Measurements from ENCODE around the gene RLN1.
"Not testable (repeated sequence)": the region's sequence is repeated elsewhere in the genome, so short reads cannot be mapped to it uniquely, and the experiment has no call there.

Gene RLN1

DNA sequence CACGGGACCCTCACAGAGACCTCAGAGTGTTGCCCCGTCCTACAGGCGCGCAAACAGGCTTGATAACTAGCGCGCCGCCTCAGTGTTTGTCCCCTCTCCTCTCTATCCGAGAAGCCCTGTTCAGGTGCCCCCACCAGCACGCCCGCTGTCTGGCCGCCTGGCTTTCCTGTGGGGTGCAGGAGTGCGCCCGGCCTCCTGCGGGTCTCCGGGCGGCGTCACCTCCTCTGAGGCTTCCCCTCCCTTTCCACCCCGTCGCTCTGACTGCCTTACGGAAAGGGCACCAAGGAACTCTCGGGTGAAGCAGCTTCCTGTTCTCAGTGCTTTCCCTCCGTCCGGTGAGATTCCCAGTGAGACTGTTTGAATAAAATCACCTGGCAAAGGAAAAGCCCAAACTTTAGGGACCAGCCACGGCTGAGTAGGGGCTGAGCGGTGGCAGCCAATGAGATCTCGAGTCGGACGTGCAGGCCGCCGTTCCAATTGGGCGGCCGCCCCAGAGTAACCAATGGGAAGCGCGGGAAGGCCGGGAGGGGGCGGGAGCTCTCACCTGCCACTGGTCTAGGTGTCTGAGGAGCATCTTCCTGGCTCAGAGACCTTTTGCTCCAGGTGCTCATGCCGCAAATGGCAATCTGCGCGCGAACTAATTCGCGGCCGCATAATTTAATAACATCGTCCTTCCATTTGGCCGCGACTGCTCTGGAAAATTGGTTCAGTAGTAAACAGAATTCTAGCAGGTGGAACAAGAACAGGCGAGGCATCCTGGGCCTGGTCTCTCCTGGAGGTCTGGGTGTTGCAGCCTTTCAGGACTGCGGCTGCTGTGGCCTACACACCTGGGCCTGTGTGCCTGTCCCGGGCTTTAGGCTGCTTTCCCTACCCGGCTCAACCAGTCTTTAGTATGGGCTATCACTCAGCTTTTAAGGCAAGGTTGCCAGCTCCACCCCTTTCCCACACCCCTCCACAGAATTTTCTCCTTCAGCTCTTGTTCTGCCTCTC lies at the start of gene RLN1:
RLN1 (minus strand) TSS at position 885 of the 990 bp plus-strand sequence; CDS start at position 755, 130 bp downstream.
- DNase-seq (ENCODE audit: low read depth): not testable (repeated sequence)

- DNase-seq (ENCODE audit: low read depth): no peak
Observed at GRCh38 chr9:5389109-5389732, 49.5 kb upstream of the RLN1 start.

DNA sequence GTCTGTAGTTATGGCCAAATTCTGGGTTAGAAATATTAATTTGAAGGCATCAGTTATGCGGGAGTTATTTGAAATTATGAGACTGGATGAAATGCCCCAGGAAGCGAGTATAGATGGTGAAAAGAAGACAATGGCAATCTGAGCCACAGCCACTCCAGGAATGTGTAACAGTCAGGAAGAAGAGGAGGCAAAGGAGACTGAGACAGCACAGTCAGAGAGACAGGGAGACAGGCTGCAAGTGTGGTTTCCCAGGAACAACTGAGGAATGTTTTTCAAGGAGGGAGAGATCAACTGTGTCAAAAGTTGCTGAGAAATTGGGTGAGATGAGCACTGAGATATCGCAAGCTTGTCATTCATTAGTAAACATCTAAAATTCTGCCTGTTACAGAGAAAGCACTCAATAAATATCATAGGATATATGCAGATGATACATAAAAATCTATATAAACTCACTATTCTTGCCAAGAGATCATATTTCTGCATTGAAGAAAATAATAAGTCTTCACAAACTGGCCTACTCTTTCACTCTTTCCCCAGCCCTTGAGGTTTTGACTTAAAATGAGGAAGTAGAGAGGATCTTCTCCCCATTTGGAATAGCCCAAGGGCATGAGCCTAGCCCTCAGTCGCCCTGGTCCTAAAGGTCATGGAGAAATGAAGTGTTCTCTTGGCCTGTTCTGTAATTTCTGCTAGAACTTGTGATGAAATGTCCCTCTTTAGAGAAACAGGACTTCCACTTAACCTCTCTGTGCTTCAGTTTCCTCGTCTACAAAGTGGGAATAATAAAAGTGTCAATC lies 48.5 kb upstream of the RLN1 start:
- no peak for DNase-seq (ENCODE audit: low read depth)

DNA sequence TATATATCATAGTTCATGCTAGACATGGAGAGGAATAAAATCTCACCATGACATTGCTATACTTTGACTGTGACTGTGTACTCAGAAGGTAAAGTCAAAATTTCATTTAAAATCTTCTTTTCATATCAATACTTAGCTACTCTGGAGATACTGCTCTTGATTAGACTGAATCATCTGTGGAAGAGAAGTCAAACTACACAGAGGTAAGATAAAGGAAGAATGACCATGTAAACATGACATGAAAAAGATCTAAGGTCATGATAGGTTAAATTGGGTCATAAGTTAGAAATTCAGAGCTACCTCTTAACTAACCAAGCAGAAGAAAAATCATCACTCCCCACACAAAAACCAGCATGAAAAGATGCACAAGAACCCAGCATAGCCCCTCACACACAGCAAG lies 44.8 kb upstream of the RLN1 start:
- DNase-seq (ENCODE audit: low read depth): no peak

- no peak for DNase-seq (ENCODE audit: low read depth)
Observed at GRCh38 chr9:5382479-5382878, 42.8 kb upstream of the RLN1 start.

DNA sequence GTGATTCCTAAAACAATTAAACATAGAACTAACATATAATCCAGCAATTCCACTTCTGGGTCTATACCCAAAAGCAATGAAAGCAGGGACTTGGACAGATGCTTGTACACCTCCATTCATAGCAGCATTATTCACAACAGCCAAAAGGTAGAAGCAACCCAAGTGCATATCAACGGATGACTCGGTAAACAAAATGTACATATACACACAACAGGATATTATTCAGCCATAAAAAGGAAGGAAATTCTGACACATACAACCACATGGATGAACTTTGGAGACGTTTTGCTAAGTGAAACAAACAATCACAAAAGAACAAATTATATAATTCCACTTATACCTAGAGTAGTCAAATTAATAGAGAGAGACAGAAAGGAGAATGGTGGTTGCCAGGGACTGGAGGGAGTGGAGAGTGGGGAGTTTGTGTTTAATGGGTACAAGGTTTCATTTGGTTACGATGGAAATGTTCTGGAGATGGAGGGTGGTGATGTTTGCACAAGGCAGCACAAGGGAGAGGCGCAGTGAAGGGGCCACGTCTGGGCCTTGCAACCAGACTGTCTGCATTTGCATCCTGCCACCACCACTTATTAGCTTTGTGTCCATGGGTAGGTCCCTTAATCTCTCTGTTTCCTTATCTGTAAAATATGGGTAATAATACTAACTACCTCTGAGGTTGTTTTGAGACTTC lies 36.3 kb upstream of the RLN1 start:
- DNase-seq (ENCODE audit: low read depth): no peak

DNA sequence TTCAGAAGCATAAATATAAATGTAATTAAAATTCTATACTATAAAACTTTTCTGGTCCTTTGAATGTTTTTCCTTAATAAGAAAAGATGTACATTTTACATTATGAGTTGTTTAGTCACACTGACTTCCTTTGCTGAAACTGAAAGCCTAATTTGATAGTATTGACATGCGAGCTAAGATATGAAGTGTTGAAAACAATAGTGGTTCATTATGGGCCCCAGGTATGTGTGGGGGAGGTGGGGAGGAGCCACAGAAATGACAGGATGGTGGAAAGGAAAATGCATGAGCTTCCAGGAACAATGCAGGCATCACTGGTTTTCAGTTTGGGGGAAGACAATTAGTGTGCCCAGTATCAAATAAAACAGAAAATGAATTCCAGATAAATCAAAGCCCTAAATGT lies 35.4 kb upstream of the RLN1 start:
- no peak for DNase-seq (ENCODE audit: low read depth)

DNA sequence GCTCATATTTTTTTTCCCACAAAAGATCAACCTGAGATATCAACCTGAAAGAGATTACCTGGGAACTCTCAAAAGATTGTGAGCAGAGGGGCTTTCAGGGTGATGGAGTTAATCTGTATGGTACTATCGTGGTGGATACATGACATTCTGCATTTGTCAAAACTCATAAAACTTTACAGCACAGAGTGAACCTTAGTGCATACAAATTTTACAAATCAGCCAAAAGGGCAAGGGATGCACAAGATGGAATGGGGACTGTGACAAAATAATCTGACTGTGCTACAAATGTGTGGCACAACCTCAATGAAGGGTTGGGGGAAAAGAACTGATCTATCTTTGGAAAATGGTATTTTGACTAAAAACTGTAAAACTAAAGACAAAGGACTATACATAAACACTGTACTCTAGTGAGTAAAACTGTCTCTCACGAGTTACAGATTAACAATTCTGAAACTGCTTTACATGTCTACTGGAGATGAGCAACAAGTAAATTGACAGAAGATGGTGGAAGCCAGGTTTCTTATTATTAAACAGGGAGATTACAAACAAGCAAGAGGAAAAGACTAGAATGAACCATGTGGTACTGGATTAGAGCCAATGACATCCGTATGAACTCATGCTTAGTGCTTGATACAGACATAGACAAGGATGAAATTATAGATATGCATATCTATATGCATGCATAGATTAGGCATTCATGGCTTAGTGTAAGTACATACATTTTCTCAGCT lies 24.8 kb upstream of the RLN1 start:
- DNase-seq (ENCODE audit: low read depth): no peak

DNA sequence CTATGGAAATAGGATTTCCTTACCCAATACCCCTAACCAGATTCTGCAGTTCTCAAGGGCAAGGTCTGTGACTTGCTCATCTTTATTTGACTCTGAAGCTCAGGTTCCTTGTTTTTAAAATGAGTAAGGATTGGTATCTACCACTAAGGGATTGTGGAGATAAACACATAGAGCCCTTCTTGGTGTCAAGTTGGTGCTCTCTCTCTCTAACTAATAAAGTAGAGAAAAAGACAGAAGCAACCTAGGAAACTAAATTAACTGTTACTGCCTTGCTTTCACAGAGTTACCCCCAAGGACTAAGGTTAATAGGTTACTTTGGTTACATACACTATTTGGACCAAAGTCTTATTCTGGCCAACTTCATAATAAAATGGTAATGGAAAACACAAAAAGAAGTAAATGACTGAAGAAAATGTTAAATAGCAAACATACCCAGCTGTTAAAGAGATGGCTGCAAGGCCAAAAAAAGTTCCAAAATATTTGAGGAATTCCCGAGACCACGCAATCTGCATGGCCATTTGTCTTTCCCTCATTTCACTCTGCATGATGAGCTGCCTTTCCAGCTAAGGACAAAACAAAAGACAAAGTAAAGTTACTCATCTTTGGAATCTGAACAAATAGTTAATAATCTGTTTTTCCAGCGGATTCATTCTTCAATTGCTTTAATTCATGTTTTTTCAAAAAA lies 21.8 kb upstream of the RLN1 start:
- no peak for DNase-seq (ENCODE audit: low read depth)

DNA sequence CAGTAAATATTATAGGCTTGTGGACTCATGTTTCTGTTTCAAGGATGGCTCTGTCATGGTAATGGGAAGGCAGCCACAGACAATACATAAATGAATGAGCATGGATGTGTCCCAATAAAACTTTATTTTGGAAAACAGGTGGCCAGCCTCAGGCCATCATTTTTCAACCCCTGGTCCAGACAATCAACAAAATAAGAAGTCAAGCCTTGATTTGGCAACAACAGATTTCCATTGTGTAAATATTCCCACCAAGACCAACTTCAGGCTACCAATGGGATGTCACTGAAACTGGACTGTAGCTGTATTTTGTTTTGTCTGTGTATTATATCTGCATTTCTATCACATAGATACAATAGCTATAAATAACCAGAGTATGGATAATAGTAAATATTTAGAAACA lies 20.7 kb upstream of the RLN1 start:
- no peak for DNase-seq (ENCODE audit: low read depth)

DNA sequence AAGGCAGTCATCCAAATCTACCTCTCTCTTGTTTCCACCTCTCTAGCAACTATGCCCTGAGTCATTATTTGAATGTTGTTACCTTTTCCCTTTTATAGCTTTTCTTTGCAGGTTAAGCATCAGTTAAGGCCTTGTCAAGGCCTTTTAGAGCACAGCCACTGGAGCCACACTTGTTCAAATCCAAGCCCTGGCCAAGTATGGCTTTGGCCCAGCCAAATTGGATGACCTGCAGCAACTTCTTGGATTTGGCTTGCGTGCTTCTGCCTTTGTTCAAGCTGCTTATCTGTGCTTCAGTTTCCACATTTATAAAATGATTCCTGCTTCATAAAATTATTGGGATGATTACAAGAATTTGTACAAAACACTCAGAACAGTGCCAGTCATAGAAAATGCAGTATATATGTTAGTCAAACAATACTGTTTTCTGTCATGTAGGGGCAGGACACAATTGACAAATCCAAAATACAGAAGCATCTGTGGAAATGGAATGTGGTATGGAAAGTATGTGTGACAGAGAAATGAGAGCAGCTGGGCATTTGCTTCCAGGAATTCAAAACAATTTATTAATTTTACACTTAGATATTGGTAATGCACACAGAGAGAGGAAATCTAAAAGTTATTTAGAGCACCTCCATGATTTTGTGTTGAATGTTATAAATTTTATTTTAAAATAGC lies 17.9 kb upstream of the RLN1 start:
- no peak for DNase-seq (ENCODE audit: low read depth)

DNA sequence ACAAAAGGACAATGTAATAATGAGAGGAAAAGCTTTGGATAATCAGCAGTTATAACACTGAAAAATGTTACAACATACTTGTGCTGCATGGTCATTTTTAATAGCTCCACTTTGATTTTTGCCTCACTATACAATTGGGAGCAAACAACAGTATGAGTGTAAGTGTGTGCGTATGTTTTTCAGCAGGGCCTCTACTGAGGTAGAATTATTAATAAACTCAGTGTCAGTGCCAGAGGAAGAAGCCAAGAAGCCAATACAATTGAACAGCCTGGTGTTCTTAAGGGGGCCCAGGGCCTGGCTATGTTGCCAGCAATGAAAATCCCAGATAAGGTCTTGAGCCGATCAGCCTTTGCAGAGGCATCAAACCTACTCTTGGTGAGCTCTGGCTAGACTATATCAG lies 16.1 kb upstream of the RLN1 start:
- no peak for DNase-seq (ENCODE audit: low read depth)

DNA sequence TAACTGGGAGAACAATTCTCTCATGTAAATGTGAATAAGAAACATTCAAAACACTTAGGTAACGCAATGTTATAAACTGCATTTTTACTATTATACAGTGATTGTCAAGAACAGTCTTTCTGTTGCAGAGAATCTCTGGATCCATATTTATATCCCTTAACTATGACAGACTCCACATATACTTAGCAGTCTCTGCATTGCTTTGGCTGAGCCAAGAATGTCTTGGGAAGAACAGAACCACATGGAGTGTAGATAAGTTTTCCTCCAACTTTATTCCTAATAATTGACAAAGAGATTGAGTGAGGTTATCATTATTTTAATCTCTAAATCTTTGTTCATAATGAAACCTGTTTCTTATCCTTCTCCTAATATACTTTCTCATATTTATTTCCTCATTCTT lies 15.6 kb upstream of the RLN1 start:
- no peak for DNase-seq (ENCODE audit: low read depth)

DNA sequence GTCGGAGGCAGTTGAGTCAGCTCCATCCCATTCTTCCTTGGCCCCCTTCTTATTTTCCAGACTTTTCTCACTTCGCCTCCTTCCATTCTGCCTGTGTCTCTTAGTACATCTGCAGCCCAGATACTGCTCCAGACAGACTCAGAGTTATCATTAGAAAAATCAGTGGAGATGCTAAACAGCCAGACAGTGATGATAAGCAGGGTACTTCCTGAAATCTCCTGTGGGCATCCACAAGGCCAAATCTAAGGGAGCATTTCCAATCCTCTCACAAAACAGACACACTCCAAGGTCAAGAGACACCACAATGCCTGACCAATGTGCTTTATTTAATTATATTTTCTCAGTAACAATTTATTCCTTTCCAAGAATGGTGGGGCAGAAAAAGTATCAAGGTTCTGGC lies 14.5 kb upstream of the RLN1 start:
- no peak for DNase-seq (ENCODE audit: low read depth)

DNA sequence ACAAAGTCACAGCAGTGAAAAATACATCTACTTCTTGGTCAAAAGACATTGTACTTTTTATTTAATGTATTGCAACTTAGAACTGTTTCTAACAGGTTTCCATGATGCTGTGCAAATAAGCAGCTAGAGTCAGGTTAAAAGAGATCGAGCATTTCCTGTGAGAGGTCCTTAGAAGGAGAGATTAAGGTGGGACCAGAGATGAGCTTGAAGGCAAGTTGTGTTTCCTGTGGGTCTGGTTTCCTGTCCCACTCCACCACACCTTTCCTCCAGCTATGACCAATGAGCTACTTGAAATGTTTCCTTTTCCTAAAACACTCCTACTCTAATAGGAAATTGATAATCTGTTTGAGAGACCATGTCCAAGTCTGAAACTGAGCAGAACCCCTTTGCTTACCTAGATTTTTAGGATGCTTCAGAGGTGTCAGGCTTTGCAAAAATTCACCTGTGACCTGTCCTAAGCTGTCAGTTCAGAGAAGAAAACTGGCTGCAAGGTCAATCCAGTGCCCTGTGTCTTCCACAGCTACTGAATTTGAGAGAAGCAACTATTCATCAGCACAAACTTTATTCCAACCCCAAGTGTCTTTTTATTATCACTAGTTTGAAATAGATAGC lies 13.1 kb upstream of the RLN1 start:
- DNase-seq (ENCODE audit: low read depth): no peak

DNA sequence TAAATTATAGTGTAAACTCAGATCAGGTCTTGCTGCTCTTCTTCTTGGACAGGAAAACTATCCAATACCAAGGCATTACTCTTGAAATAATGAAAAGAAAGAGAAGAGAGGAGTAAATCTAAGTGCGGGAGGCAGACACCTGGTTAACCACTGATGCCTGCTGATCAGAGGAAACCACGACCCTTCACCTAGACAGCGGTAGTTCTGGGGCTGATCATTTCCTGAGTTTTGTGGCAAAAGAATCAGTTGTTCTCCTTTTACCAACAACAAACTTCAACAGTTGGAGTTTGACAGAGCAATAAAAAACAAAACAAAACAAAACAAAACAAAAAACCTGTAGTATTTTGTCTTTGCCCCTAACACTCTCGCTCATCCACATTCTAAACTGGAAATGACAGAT lies 3.0 kb downstream of the RLN1 start:
- no peak for DNase-seq (ENCODE audit: low read depth)

DNA sequence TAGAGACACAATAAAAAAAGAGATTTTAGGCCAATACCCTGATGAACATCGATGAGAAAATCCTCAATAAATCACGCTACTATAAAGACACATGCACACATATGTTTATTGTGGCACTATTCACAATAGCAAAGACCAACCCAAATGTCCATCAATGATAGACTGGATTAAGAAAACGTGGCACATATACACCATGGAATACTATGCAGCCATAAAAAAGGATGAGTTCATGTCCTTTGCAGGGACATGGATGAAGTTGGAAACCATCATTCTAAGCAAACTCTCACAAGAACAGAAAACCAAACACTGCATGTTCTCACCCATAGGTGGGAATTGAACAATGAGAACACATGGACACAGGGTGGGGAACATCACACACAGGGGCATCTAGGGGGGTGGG lies 8.4 kb downstream of the RLN1 start:
- DNase-seq (ENCODE audit: low read depth): not testable (repeated sequence)

DNA sequence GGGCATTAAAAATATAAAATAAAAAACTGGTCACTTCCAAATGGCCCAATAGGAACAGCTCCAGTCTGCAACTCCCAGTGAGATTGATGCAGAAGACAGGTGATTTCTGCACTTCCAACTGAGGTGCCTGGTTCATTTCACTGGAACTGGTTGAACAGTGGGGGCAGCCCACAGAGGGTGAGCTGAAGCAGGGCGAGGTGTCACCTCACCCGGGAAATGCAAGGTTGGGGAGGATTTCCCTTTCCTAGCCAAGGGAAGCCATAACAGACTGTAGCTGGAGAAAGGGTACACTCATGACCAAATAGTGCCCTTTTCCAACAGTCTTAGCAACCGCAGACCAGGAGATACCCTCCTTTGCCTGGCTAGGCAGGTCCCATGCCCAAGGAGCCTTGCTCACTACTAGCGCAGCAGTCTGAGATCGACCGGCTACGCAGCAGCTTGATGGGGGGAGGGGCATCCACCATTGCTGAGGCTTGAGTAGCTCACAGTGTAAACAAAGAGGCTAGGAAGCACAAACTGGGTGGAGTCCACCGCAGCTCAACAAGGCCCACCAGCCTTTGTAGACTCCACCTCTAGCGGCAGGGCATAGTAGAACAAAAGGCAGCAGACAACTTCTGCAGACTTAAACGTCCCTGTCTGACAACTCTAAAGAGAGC lies 12.7 kb downstream of the RLN1 start:
- no peak for DNase-seq (ENCODE audit: low read depth)

GRCh38 chr9:5326187-5326586 lies 13.5 kb downstream of the RLN1 start:
- no peak for DNase-seq (ENCODE audit: low read depth)

Data from CMK (cell line).